ENCODE results near the gene SERPINA4.
"Not testable (repeated sequence)": the region's sequence is repeated elsewhere in the genome, so short reads cannot be mapped to it uniquely, and the experiment has no call there.

The SERPINA4 gene

DNA sequence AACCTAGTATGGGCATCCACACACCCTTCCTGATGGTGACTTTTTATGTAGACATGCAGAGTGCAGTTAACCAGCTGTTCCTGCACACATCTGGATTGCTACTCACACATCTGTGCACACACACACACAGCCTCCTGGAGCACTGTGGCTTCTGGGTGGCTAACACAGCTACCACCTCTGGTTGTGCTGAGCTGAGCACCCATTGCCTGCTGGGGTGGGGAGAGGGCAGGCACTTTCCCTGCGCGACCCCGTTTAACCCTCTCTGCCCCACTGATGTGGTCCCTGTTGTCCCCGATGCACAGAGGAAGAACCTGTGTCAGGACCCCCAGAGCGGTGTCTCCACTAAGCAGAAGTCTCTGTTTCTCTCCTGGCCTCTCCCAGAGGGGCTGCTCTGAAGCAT lies 36.5 kb downstream of the SERPINA4 start:
- H3K9me3 ChIP-seq, result no peaks in the 10 kb centered on the region
- no peak for DNase-seq (ENCODE audit: low spot score in 2 of 2)
- no peaks in the 10 kb centered on the region for H3K36me3 ChIP-seq (replicated peaks)
- H3K4me3 ChIP-seq, result no peak overlapping the region
- H3K27me3 ChIP-seq (ENCODE audit: low read depth), result no peaks in the 10 kb centered on the region
- in situ Hi-C loops (cut with MboI; ENCODE audit: low sequenced_read_pairs), result no loop called here
- no peaks in the 10 kb centered on the region for H3K4me1 ChIP-seq

DNA sequence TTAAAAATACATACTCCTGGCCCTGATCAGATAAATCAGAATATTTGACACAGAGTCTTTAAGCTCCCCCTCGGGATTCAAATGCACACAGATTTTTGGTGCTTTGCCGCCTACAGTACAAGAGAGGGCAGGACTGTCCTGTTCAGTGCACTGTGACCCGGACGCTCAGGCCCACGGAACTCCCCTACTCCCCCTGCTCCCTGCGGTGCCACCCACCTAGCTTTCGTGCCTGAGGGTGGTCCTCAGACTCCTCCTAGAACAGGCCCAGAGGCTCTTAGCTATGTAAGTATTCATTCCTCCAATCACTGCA lies 37.2 kb downstream of the SERPINA4 start:
- Histone ChIP-seq H3K36me3 (replicated peaks) (no peaks in the 10 kb centered on the region), H3K4me3 (no peak overlapping the region), H3K9me3 (no peaks in the 10 kb centered on the region), H3K4me1 (no peaks in the 10 kb centered on the region), H3K27me3 (ENCODE audit: low read depth) (no peaks in the 10 kb centered on the region)
- in situ Hi-C loops (cut with MboI; ENCODE audit: low sequenced_read_pairs), result no loop called here
- no peak for DNase-seq (ENCODE audit: low spot score in 2 of 2)

DNA sequence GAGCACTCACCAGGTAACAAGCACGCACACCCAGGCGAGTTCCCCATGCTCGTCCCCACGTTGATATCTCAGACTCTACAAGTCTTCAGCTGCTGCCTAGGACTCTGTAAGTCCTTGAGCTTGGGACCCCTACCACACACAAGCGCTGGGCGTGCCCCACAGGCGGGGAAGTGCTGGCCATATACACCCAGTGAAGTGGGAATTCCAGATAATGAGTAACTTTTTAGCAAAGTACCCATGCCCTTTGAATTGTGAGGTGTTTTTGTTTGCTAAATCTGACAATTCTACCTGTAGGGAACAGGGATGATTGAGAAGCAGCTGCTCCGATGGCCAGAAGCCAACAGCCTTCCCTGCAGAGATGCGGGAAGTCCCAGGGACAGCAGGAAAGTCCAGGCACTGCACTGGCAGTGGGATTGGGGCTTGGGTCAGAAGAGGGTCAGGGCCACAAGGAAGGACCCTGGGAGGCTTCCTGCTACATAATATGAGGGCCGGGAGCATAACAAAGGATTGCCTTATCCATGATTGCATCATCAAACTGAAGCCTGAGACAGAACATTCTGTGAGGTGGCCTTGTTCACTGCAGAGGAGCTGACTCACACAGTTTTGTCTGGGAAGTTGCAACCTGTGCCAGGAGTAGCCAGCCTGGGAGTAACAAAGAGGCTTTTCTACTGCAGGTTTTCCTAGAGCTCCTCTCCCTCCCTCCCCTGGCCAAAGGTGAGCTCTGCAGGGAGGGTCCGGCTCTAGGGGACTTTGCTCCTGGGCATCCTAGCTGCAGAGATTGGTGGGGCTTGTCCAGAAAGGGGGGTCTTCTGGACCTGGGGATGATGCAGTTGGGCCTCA lies 37.8 kb downstream of the SERPINA4 start:
- no peaks in the 10 kb centered on the region for H3K4me1 ChIP-seq
- in situ Hi-C loops (cut with MboI; ENCODE audit: low sequenced_read_pairs), result no loop called here
- H3K4me3 ChIP-seq, result no peak overlapping the region
- H3K36me3 ChIP-seq (replicated peaks), result no peaks in the 10 kb centered on the region
- peak; percentile 10 to 12 for DNase-seq (ENCODE audit: low spot score in 2 of 2)
- H3K27me3 ChIP-seq (ENCODE audit: low read depth), result no peaks in the 10 kb centered on the region
- H3K9me3 ChIP-seq, result no peaks in the 10 kb centered on the region

DNA sequence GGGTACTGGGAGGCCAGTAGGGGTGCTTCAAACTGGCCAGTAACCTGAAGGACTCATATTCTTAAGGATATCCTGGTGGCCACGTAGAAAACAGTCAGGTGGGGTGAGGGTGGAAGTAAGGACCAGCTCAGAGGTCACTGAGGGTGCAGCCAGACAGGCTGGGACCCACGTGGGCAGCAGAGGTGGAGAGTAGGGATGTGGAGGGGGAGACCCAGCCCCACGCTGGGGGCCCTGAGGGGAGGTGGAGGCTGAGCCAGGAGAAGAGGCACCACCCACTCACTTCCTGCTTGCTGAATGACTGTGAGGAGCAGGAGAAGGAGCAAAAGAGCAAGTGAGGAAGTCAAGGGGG lies 38.4 kb downstream of the SERPINA4 start:
- Histone ChIP-seq H3K27me3 (ENCODE audit: low read depth) (no peaks in the 10 kb centered on the region), H3K9me3 (no peaks in the 10 kb centered on the region), H3K4me3 (no peak overlapping the region), H3K36me3 (replicated peaks) (no peaks in the 10 kb centered on the region), H3K4me1 (no peaks in the 10 kb centered on the region)
- in situ Hi-C loops (cut with MboI; ENCODE audit: low sequenced_read_pairs), result no loop called here
- no peak for DNase-seq (ENCODE audit: low spot score in 2 of 2)

DNA sequence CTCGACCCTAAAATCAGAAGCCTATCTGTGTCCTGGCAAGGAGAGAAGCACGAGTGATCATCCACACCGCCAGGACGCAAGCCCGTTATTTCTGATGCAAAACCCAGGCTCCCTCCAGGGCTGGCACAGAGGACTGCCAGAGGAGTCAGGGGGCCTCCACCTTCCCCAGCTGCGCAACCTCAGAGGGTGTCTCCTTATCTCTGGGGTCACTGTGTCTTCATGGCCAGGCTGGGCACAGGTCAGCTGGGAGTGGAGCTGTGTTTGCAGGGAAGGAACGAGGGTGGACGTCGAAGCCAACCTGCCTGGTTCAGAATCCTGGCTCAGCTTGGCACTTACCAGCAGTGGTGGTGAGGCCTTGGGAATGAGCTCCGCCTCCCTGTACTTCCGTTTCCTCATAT lies 38.9 kb downstream of the SERPINA4 start:
- Histone ChIP-seq H3K9me3 (no peaks in the 10 kb centered on the region), H3K36me3 (replicated peaks) (no peaks in the 10 kb centered on the region), H3K4me3 (no peak overlapping the region), H3K27me3 (ENCODE audit: low read depth) (no peaks in the 10 kb centered on the region), H3K4me1 (no peaks in the 10 kb centered on the region)
- in situ Hi-C loops (cut with MboI; ENCODE audit: low sequenced_read_pairs), result no loop called here
- DNase-seq (ENCODE audit: low spot score in 2 of 2), result no peak

DNA sequence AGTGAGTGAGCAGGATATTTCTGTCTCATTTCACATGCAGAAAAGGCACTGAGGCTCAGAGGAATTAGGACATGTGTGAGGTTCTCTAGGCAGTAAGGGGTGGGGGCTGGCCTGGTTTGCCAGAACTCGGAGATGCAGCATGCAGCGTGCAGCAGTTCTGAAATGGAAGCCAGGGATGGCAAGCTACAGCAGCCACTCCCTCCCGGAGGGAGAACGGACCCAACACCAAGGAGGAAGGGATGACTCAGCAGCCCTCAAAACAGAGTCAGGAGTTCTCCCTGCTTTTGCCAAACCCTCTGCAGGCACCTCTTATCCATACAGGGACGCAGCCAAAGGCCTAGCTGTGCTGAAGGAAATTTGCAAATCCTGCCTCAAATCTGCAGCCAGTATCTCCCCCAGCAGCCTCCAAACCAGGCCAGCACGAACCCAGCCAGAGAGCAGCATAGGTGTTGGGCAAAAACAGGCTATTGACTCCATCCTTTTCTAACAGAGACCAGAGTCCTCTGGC lies 40.7 kb downstream of the SERPINA4 start:
- Histone ChIP-seq H3K4me1 (no peaks in the 10 kb centered on the region), H3K27me3 (ENCODE audit: low read depth) (no peaks in the 10 kb centered on the region), H3K36me3 (replicated peaks) (no peaks in the 10 kb centered on the region), H3K9me3 (no peaks in the 10 kb centered on the region), H3K4me3 (no peak overlapping the region)
- DNase-seq (ENCODE audit: low spot score in 2 of 2), result no peak
- in situ Hi-C loops (cut with MboI; ENCODE audit: low sequenced_read_pairs), result no loop called here

DNA sequence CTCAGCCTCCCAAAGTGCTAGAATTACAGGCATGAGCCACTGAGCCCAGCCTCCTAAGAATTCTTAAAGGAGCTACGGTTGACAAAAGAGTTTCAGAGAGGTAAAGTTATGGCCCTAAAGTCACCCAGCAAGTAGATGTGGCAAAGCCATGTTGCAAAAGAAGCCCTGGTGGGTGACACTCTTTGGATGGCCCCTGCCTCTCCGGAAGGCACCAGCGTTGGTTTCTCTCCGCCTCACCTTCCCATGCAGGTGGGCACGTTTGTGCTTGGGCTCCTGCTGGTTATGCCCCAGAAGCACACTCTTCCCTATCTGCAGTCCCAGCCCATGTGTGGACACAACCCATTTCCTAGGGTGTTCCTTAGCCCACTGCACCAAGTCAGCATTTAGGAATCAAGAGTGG lies 41.5 kb downstream of the SERPINA4 start:
- H3K9me3 ChIP-seq, result no peaks in the 10 kb centered on the region
- H3K27me3 ChIP-seq (ENCODE audit: low read depth), result peaks cover 2% of the 10 kb centered on the region; the same call in 1 of the 2 replicates
- H3K4me1 ChIP-seq, result no peaks in the 10 kb centered on the region
- H3K36me3 ChIP-seq (replicated peaks), result no peaks in the 10 kb centered on the region
- H3K4me3 ChIP-seq, result no peak overlapping the region
- no peak for DNase-seq (ENCODE audit: low spot score in 2 of 2)
- in situ Hi-C loops (cut with MboI; ENCODE audit: low sequenced_read_pairs), result no loop called here

DNA sequence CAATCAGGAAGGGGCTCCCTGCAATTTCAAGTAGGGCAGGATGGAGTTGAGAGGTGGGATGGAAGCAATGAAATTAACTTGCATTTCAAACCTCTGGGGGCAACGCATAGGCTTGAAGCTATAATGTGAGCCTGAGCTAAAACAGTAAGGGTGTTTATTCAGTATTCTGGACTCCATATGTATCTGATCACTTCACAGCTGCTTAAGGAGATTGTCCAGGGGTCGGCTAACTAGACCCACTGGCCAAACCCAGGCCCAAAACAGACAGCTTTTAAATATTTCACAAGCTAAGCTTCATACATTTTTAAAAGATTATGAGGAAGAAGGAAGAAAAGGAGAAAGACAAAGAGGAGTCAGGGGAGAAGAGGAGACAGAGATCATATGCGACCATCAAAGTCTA lies 44.1 kb downstream of the SERPINA4 start:
- no peaks in the 10 kb centered on the region for H3K36me3 ChIP-seq (replicated peaks)
- in situ Hi-C loops (cut with MboI; ENCODE audit: low sequenced_read_pairs), result no loop called here
- H3K4me3 ChIP-seq, result no peak overlapping the region
- DNase-seq (ENCODE audit: low spot score in 2 of 2), result no peak
- H3K9me3 ChIP-seq, result no peaks in the 10 kb centered on the region
- peaks cover 2% of the 10 kb centered on the region; the same call in 1 of the 2 replicates for H3K27me3 ChIP-seq (ENCODE audit: low read depth)
- no peaks in the 10 kb centered on the region for H3K4me1 ChIP-seq

DNA sequence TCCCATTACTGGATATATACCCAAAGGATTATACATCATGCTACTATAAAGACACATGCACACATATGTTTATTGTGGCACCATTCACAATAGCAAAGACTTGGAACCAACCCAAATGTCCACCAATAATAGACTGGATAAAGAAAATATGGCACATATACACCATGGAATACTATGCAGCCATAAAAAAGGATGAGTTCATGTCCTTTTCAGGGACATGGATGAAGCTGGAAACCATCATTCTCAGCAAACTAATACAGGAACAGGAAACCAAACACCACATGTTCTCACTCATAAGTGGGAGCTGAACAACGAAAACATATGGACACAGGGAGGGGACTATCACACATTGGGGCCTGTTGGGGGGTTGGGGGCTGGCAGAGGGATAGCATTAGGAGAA lies 47.7 kb downstream of the SERPINA4 start:
- H3K4me1 ChIP-seq; H3K36me3 ChIP-seq (replicated peaks); H3K9me3 ChIP-seq; H3K4me3 ChIP-seq; in situ Hi-C loops (cut with MboI; ENCODE audit: low sequenced_read_pairs); H3K27me3 ChIP-seq (ENCODE audit: low read depth); DNase-seq (ENCODE audit: low spot score in 2 of 2): not testable (repeated sequence)

DNA sequence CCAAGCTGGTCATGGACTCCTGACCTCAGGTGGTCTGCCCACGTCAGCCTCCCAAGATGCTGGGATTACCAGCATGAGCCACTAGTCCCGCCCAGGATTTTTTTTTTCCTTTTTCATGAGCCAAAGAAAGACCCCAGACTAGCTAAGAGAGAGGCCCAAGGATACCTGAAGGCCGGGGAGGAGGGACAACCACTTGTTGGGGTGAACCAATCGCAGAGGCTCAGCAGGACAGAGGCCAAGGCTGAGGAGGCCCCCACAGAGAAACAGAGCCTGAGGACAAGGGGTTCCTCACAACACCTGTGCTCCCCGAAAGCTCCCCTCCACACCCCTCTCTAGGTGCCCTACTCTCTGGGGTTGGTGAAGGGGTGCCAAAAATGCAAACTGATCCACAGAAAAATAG lies 49.9 kb downstream of the SERPINA4 start:
- in situ Hi-C loops (cut with MboI; ENCODE audit: low sequenced_read_pairs), result no loop called here
- Histone ChIP-seq H3K4me3 (no peak overlapping the region), H3K27me3 (ENCODE audit: low read depth) (peaks cover 4% of the 10 kb centered on the region; the same call in 1 of the 2 replicates), H3K9me3 (no peaks in the 10 kb centered on the region), H3K4me1 (no peaks in the 10 kb centered on the region), H3K36me3 (replicated peaks) (no peaks in the 10 kb centered on the region)
- no peak for DNase-seq (ENCODE audit: low spot score in 2 of 2)

DNA sequence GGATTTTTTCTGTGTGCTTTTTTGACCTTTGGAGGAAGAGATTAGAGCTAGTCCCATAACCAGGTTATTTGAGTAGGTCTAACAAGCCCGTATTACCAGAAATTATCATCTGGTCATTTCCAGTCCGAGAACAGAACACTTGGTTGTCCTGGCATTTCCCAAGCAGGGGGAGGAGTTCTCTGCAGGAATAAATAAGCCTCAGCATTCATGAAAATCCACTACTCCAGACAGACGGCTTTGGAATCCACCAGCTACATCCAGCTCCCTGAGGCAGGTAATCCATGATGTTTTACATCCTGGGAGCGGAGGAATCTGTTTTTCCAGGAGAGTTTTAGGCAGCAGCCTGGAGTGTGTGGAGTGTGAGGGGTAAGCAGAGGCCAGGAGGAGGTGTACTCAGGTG lies 50.9 kb downstream of the SERPINA4 start, which contains the start of gene SERPINA3:
TSS of gene SERPINA3 (plus strand) at position 218 of the 400 bp plus-strand sequence. CDS start 2,051 bp downstream, outside the sequence.
- Histone ChIP-seq H3K4me3 (no peak within 1 kb of the TSS), H3K9me3 (no peaks in the 10 kb centered on the region), H3K27me3 (ENCODE audit: low read depth) (peaks cover 4% of the 10 kb centered on the region; the same call in 1 of the 2 replicates), H3K4me1 (no peaks in the 10 kb centered on the region), H3K36me3 (replicated peaks) (no peaks in the 10 kb centered on the region)
- in situ Hi-C loops (cut with MboI; ENCODE audit: low sequenced_read_pairs), result no loop called here
- DNase-seq (ENCODE audit: low spot score in 2 of 2), result no peak

DNA sequence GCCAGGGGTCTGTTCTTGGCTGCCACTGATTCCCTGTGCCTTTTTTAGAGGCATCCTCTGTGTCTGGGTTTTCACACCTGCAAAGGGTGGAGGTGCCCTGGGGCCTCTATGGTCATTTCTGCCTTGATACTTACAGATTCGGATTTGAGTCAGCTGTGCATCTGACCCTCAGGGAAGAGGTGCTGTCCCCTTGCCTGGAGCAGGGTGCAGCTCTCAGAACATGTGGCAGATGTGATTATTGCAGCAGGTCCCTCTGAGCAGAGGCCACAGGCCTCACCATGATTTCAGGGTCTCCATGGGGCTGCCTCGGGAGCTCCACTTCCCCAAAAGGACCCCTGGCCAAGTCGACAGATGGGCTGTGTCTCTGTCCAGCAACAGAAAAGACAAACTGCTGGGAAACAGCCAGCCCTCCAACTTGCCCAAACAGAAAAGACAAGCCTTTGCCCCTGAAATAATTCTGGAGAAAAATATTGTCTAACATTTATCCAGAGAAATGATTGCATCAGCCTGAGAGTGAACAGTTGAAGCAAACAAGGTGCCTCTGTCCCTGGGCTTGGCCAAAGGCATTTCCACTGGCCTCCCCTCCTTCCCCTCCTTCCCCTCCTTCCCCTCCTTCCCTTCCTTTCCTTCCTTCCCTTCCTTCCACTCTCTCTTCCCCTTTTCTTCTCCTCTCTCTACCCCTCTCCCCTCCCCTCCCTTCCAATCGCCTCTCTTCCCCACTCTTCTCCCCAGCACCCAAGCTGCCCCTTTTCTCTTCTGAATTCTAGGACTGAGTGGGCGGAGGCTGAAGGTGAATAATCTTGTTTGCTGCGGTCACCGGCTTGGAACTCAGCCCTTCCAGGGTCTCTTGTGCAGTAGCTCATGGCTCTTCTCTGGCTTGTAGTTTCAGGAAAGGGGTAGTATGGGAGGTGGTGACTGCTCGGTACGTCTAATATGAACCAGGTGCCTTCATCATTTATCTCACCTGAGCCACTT lies 51.6 kb downstream of the SERPINA4 start:
- in situ Hi-C loops (cut with MboI; ENCODE audit: low sequenced_read_pairs), result no loop called here
- H3K36me3 ChIP-seq (replicated peaks), result no peaks in the 10 kb centered on the region
- no peak for DNase-seq (ENCODE audit: low spot score in 2 of 2)

DNA sequence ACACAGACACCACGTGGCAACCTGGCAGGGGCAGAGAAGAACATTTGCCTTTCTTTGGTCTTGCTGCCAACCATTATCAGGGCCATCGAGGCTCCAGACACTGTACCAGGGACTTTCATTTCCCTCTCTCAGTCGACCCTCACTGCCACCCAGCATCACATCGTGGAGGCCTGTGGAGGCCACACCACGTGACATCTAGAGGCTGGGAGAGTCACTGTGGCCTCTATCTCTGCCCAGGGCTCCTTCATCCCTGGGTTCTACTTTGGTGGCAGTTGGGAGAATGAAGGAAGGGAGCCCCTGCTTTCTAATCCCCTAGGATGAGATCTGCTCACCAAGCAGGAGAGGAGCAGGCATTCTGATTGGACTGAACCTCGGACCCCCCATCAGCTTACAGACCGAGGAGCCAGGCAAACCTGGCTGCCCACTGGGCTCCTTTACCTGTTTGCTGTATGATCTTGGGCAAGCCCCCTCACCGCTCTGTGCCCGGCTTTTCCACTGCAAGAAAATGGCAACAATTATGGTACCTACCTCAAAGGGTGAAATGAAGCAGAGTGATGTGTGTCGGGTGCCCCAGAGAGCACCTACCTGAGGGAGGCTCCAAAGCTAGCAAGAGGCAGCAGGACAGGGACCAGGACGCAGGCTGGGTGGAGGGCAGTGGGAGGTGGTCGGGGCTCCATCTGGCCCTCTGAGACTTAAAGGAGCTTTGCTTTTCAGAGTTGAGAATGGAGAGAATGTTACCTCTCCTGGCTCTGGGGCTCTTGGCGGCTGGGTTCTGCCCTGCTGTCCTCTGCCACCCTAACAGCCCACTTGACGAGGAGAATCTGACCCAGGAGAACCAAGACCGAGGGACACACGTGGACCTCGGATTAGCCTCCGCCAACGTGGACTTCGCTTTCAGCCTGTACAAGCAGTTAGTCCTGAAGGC lies 52.7 kb downstream of the SERPINA4 start:
- no peak for DNase-seq (ENCODE audit: low spot score in 2 of 2)
- Histone ChIP-seq H3K36me3 (replicated peaks) (no peaks in the 10 kb centered on the region), H3K4me1 (no peaks in the 10 kb centered on the region), H3K4me3 (no peak overlapping the region), H3K9me3 (no peaks in the 10 kb centered on the region; the same call in 1 of the 2 replicates), H3K27me3 (ENCODE audit: low read depth) (peaks cover 2% of the 10 kb centered on the region; the same call in 1 of the 2 replicates)
- in situ Hi-C loops (cut with MboI; ENCODE audit: low sequenced_read_pairs), result no loop called here

More for the DNA sequence above, 51.6 kb downstream of the SERPINA4 start:
- Histone ChIP-seq H3K9me3 (no peaks in the 10 kb centered on the region; the same call in 1 of the 2 replicates), H3K27me3 (ENCODE audit: low read depth) (peaks cover 2% of the 10 kb centered on the region; the same call in 1 of the 2 replicates), H3K4me3 (no peak overlapping the region), H3K4me1 (no peaks in the 10 kb centered on the region)

All from HAP-1 (cell line).